ENCODE data around the gene CYP27A1. TPM values are rescaled to one million over a fixed set of nuclear protein-coding genes. Genes with fewer than 3 reads are reported as not detected.

The CYP27A1 gene
- total RNA-seq, 1 experiment from 2014 or later: 0.07 TPM

GRCh38 chr2:218858671-218859555 is 77.0 kb downstream of the CYP27A1 start:
- no peak for DNase-seq (ENCODE audit: low spot score)

GRCh38 chr2:218859556-218859987 is 77.6 kb downstream of the CYP27A1 start, which contains the start of gene WNT6:
Gene WNT6, plus strand, starts transcription at chr2:218859805. Its CDS starts 233 bp downstream, at chr2:218860038.
- no peak for DNase-seq (ENCODE audit: low spot score)

GRCh38 chr2:218859988-218860831 is 78.3 kb downstream of the CYP27A1 start:
- DNase-seq (ENCODE audit: low spot score): no peak

- no peak for DNase-seq (ENCODE audit: low spot score)
Observed at GRCh38 chr2:218860950-218861381, 79.0 kb downstream of the CYP27A1 start.

GRCh38 chr2:218861645-218862318 is 79.8 kb downstream of the CYP27A1 start:
- DNase-seq (ENCODE audit: low spot score): no peak

GRCh38 chr2:218863021-218863520 is 81.1 kb downstream of the CYP27A1 start:
- no peak for DNase-seq (ENCODE audit: low spot score)

Other genes starting within 250 kb of the CYP27A1 start
- 15.8 and 19.1 TPM in 2 replicates for gene USP37, start 213.8 kb upstream of the CYP27A1 start, total RNA-seq (2014; rRNA removed; shearing (Covaris generic))
- gene CNOT9, start 213.3 kb upstream of the CYP27A1 start, total RNA-seq (2014; rRNA removed; shearing (Covaris generic)): 99.4 and 114 TPM in 2 replicates
- gene PLCD4, start 174.2 kb upstream of the CYP27A1 start, total RNA-seq (2014; rRNA removed; shearing (Covaris generic)): 1.3 and 6.9 TPM in 2 replicates
- gene ZNF142, start 122.5 kb upstream of the CYP27A1 start, total RNA-seq (2014; rRNA removed; shearing (Covaris generic)): 14.1 and 18.3 TPM in 2 replicates
- gene BCS1L, start 122.5 kb upstream of the CYP27A1 start, total RNA-seq (2014; rRNA removed; shearing (Covaris generic)): 38.9 and 40.7 TPM in 2 replicates
- 53.5 and 63.0 TPM in 2 replicates for gene RNF25, start 110.1 kb upstream of the CYP27A1 start, total RNA-seq (2014; rRNA removed; shearing (Covaris generic))
- 29.5 and 33.0 TPM in 2 replicates for gene STK36, start 110.1 kb upstream of the CYP27A1 start, total RNA-seq (2014; rRNA removed; shearing (Covaris generic))
- 11.0 and 12.4 TPM in 2 replicates for gene TTLL4, start 71.3 kb upstream of the CYP27A1 start, total RNA-seq (2014; rRNA removed; shearing (Covaris generic))
- not detected in 2 replicates for gene PRKAG3, start 49.7 kb downstream of the CYP27A1 start, total RNA-seq (2014; rRNA removed; shearing (Covaris generic))
- 0.24 TPM in 1 of 2 replicates, not detected in the other for gene WNT6, start 77.7 kb downstream of the CYP27A1 start, total RNA-seq (2014; rRNA removed; shearing (Covaris generic))
- 0.36 and 1.5 TPM in 2 replicates for gene WNT10A, start 98.7 kb downstream of the CYP27A1 start, total RNA-seq (2014; rRNA removed; shearing (Covaris generic))
- gene CDK5R2, start 177.5 kb downstream of the CYP27A1 start, total RNA-seq (2014; rRNA removed; shearing (Covaris generic)): 0.03 and 0.57 TPM in 2 replicates
- not detected in 2 replicates for gene FEV, start 203.0 kb downstream of the CYP27A1 start, total RNA-seq (2014; rRNA removed; shearing (Covaris generic))
- gene CRYBA2, start 211.3 kb downstream of the CYP27A1 start, total RNA-seq (2014; rRNA removed; shearing (Covaris generic)): not detected in 2 replicates